Inflammatory macrophage treated with lipopolysaccharide for 4 hours (primary cell): ENCODE results near the gene CEACAM7.
"Not testable (repeated sequence)": the region's sequence is repeated elsewhere in the genome, so short reads cannot be mapped to it uniquely, and the experiment has no call there.

Experiments used
- DNase-seq: peaks from one replicate; pipeline ENCODE4 v3.0.0-alpha.2; 2020

The CEACAM7 gene

DNA sequence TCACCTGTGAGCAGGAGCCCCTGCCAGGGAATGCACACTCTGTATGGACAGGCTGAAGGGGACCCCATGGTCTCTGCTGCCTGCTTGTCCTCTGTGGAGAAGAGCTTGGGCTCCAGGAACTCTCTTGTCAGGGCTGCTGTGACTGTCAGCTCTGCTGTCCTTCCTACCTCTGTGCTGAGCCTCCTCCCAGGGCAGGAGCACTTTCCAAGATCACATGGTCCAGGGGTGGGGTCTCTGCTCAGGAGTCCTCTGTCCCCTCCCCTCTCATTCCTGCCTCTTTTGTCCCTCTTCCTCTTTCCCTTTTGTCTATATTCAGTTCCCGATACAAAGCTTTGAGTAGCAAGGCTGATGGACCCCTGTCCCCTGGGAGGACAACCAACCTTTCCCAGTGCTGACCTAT is at the start of gene CEACAM7:
CEACAM7 (minus strand) TSS at position 173 of the 400 bp plus-strand sequence; CDS start at position 68, 105 bp downstream.
- DNase-seq = no peak

DNA sequence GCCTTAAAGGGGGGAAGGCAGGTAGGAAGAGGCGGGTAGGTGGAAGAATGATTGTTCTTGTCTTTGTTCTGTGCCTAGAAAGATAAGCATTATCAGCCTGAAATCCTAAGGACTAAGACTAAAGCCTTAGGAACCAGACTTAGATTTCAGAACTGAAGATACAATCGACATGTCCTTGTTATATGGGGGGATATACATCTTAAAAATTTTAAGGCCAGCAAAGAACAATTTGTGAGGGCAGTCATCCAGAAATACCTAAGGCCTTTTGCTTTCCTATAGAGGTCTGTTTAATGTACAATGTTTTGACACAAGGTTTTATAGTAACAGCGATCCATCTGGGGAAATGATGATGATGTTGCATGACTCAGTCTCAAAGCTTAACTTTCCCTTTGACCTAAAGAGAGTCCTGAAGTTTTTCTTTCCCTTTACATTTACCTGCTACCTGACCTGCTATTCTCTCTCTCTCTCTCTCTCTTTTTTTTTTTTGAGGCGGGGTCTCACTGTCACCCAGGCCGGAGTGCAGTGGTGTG is 47.1 kb upstream of the CEACAM7 start:
- DNase-seq = no peak

DNA sequence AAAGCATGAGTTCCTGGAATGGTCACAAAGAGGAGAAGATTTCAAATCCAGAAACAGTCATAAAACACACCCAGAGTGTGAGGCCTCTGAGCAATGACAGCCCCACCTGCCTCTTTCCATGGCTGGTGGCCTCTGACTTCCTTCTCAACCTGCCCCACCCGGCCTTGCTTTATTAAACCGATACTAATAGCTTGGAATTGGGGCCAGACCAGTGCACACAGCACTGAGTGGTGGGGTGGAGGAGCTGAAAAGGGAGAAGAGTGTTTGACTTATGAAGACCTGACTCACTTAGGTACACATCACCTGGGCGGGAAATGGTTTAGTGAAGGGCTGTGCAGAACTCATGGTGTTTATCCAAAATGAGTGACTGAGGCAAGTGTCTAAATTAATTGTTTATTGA is 46.5 kb upstream of the CEACAM7 start:
- DNase-seq = no peak

DNA sequence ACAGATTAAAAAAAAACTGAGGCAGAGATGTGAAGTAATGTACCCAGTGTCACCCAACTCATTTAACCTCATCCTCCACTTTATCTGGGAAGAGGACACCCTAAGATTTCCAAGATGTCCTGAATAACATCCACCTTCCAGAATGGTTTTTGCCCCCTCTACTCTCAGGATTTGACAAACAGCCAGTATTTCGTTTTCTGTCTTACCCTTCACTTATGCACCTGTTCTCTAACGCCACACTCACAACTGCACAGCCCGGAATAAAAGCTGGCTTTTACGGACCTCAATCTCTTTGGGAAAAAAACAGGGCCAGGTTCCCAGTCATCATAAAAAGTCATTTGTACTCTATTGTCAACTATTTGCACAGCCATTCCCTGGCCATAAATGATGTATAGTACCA is 46.1 kb upstream of the CEACAM7 start:
- DNase-seq = no peak

DNA sequence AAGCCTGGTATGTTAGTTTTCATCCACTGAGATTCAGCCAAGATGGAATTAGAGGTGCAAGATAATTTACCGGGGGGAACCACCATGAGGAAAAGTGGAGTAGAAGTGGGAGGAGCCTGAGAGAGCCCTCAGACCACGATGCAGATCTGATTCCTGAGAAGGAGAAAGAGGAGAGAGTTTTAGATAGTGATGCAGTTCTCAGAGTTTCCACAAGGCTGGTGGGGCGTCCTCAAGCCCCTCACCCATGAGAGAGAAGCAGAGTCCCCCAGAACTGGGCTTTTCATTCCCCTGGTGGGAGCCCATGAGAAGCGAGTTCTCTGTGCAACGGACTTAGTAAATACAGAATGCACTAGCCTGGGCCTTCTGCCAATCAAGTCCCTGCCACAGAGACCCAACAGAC is 38.4 kb upstream of the CEACAM7 start:
- DNase-seq = no peak

DNA sequence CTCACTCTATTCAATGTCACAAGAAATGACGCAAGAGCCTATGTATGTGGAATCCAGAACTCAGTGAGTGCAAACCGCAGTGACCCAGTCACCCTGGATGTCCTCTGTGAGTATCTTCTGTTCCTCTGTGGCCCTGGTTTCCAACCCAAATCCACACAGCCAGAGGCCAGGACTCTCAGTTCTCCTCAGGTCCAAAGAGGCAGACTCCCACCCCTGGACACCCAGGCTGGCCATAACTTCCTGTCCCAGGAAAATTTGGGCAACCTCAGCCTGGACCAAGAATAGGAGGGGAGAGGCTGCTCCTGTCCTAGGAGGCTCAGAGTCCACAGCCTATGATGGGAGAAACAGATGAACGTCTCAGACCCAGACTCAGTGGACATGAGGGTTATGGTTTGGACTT is 32.0 kb upstream of the CEACAM7 start:
- DNase-seq = no peak

DNA sequence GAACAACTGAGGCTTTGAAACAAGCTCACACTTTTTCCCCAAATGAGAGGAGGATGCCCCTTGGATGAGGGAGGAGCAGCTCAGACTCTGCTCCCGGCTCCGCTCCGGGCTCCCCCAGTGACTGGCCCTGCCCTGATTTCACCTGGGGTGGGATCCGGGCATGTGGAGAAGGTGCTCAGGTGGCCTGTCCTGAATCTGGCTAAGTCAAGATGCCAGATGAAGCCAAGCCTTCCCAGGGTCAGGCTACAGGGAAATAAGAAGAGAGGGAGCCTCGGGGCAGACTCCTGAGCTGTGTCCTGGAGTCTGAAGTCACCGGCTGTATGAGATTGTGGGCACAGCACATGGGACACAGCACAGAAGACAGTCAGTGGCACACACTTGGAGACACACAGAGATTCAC is 30.7 kb upstream of the CEACAM7 start:
- no peak for DNase-seq

DNA sequence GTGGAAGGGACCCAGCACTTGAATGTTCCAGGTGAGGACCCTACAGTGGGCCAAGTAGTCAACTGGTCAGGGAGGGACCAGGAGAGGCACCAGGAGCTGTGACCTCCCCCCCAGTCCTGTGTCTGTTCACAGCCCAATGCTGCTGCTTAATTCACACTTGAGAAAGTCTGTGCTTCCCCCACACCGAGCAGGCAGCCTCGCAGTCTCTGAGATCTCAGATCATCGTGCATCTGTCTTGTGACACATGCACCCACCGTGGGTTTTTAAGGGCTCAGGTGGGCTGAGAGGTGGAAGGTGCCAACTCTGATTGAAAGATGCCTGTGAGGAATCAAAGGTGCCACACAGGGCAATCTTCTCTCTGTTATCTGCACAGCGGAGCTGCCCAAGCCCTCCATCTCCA is 26.5 kb upstream of the CEACAM7 start:
- no peak for DNase-seq

DNA sequence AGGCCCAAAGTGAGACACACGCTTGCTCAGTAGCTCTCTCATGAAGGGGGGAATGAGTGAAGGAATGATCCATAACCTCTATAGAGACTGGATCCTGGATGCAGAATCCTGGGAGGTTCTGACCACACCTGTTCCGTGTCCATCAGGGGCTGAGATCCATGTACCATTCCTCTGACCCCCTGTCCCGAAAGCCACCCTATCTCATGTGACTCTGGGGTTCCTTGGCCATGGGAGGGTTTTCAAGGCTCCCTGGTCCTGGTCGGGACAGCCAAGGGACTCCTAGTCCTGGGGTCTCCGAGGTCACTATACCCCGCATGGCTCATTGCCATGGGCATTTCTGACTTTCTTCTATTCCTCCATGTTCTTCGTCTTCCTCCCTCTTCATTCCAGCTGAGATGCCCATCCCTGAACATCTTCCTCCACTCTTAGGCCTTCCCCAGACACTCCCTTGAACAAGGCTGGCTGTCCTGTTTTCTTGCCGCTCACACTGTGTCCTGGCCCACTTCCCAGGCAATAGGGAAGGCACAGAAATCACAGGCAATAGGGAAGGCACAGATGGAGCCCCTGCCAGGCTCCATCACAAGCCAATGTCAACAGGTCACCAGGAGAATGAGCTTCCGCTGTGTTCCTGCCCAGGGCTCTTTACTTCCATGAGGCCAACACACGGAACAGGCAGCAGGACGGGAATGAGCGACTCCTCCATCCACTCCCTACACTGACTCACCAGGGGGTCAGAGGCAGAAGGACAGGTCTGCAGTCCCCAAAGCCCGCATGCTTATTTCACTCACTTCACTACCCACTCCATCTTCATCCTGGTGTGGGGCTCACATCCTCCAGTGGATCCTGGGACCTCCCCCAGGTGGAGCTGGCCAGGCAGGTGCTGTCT is 23.5 kb upstream of the CEACAM7 start:
- no peak for DNase-seq

DNA sequence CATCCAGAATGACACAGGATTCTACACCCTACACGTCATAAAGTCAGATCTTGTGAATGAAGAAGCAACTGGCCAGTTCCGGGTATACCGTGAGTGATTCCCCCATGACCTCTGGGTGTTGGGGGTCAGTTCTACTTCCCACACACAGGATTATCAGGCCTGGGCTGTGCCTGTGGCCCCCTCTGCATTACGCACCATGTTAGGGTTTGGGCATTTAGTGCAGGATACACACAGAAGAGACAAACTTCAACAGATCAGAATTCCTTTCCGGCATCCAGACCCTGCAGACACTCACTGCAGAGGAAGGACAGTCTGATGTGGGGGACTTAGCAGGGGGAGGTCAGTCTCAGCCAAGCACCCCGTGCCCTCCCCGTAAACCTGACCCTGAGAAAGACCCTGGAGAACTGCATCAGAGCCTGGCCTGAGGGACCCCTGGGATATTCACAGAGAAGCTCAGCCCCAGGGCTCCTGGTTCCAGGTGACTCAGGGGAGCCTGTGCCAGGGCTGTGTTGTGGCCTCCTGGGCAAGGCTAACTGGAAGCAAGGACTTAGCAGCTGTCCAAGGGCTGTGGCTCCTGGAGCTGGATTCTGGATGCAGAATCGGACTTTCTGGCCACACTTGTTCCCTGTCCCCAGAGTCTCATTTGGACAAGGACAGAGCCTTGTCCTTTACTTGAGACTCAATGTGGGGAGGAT is 22.0 kb upstream of the CEACAM7 start:
- DNase-seq = no peak

DNA sequence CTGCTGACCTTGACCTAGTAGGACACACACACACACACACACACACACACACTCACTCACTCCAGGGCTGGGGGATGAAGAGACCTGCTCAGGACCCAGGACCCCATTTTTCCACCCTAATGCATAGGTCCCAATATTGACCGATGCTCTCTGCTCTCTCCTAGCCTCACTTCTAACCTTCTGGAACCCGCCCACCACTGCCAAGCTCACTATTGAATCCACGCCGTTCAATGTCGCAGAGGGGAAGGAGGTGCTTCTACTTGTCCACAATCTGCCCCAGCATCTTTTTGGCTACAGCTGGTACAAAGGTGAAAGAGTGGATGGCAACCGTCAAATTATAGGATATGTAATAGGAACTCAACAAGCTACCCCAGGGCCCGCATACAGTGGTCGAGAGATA is 21.4 kb upstream of the CEACAM7 start:
- not testable (repeated sequence) for DNase-seq

DNA sequence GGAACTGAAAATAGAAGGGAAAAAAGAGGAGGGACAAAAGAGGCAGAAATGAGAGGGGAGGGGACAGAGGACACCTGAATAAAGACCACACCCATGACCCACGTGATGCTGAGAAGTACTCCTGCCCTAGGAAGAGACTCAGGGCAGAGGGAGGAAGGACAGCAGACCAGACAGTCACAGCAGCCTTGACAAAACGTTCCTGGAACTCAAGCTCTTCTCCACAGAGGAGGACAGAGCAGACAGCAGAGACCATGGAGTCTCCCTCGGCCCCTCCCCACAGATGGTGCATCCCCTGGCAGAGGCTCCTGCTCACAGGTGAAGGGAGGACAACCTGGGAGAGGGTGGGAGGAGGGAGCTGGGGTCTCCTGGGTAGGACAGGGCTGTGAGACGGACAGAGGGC is 20.4 kb upstream of the CEACAM7 start, which contains the start of gene CEACAM5:
CEACAM5 (plus strand) TSS at position 146 of the 400 bp plus-strand sequence; CDS start at position 252, 106 bp downstream.
- no peak for DNase-seq

DNA sequence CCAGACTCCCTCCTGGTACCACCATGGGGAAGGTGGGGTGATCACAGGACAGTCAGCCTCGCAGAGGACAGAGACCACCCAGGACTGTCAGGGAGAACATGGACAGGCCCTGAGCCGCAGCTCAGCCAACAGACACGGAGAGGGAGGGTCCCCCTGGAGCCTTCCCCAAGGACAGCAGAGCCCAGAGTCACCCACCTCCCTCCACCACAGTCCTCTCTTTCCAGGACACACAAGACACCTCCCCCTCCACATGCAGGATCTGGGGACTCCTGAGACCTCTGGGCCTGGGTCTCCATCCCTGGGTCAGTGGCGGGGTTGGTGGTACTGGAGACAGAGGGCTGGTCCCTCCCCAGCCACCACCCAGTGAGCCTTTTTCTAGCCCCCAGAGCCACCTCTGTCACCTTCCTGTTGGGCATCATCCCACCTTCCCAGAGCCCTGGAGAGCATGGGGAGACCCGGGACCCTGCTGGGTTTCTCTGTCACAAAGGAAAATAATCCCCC is 19.9 kb upstream of the CEACAM7 start:
- DNase-seq = no peak

DNA sequence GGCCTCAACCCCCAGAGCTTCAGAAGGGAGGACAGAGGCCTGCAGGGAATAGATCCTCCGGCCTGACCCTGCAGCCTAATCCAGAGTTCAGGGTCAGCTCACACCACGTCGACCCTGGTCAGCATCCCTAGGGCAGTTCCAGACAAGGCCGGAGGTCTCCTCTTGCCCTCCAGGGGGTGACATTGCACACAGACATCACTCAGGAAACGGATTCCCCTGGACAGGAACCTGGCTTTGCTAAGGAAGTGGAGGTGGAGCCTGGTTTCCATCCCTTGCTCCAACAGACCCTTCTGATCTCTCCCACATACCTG is 19.4 kb upstream of the CEACAM7 start:
- no peak for DNase-seq

DNA sequence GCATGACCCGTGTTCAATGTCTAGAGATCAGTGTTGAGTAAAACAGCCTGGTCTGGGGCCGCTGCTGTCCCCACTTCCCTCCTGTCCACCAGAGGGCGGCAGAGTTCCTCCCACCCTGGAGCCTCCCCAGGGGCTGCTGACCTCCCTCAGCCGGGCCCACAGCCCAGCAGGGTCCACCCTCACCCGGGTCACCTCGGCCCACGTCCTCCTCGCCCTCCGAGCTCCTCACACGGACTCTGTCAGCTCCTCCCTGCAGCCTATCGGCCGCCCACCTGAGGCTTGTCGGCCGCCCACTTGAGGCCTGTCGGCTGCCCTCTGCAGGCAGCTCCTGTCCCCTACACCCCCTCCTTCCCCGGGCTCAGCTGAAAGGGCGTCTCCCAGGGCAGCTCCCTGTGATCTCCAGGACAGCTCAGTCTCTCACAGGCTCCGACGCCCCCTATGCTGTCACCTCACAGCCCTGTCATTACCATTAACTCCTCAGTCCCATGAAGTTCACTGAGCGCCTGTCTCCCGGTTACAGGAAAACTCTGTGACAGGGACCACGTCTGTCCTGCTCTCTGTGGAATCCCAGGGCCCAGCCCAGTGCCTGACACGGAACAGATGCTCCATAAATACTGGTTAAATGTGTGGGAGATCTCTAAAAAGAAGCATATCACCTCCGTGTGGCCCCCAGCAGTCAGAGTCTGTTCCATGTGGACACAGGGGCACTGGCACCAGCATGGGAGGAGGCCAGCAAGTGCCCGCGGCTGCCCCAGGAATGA is 18.9 kb upstream of the CEACAM7 start:
- peak; percentile 58 for DNase-seq

DNA sequence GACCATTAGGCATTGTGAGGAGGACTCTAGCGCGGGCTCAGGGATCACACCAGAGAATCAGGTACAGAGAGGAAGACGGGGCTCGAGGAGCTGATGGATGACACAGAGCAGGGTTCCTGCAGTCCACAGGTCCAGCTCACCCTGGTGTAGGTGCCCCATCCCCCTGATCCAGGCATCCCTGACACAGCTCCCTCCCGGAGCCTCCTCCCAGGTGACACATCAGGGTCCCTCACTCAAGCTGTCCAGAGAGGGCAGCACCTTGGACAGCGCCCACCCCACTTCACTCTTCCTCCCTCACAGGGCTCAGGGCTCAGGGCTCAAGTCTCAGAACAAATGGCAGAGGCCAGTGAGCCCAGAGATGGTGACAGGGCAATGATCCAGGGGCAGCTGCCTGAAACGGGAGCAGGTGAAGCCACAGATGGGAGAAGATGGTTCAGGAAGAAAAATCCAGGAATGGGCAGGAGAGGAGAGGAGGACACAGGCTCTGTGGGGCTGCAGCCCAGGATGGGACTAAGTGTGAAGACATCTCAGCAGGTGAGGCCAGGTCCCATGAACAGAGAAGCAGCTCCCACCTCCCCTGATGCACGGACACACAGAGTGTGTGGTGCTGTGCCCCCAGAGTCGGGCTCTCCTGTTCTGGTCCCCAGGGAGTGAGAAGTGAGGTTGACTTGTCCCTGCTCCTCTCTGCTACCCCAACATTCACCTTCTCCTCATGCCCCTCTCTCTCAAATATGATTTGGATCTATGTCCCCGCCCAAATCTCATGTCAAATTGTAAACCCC is 17.5 kb upstream of the CEACAM7 start:
- DNase-seq = no peak

DNA sequence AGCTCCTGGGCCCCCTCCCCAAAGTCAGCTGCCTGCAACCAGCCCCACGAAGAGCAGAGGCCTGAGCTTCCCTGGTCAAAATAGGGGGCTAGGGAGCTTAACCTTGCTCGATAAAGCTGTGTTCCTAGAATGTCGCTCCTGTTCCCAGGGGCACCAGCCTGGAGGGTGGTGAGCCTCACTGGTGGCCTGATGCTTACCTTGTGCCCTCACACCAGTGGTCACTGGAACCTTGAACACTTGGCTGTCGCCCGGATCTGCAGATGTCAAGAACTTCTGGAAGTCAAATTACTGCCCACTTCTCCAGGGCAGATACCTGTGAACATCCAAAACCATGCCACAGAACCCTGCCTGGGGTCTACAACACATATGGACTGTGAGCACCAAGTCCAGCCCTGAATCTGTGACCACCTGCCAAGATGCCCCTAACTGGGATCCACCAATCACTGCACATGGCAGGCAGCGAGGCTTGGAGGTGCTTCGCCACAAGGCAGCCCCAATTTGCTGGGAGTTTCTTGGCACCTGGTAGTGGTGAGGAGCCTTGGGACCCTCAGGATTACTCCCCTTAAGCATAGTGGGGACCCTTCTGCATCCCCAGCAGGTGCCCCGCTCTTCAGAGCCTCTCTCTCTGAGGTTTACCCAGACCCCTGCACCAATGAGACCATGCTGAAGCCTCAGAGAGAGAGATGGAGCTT is 15.7 kb upstream of the CEACAM7 start:
- no peak for DNase-seq

DNA sequence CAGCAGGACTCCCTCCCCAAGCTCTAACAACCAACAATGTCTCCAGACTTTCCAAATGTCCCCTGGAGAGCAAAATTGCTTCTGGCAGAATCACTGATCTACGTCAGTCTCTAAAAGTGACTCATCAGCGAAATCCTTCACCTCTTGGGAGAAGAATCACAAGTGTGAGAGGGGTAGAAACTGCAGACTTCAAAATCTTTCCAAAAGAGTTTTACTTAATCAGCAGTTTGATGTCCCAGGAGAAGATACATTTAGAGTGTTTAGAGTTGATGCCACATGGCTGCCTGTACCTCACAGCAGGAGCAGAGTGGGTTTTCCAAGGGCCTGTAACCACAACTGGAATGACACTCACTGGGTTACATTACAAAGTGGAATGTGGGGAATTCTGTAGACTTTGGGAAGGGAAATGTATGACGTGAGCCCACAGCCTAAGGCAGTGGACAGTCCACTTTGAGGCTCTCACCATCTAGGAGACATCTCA is 14.1 kb upstream of the CEACAM7 start:
- DNase-seq = no peak

DNA sequence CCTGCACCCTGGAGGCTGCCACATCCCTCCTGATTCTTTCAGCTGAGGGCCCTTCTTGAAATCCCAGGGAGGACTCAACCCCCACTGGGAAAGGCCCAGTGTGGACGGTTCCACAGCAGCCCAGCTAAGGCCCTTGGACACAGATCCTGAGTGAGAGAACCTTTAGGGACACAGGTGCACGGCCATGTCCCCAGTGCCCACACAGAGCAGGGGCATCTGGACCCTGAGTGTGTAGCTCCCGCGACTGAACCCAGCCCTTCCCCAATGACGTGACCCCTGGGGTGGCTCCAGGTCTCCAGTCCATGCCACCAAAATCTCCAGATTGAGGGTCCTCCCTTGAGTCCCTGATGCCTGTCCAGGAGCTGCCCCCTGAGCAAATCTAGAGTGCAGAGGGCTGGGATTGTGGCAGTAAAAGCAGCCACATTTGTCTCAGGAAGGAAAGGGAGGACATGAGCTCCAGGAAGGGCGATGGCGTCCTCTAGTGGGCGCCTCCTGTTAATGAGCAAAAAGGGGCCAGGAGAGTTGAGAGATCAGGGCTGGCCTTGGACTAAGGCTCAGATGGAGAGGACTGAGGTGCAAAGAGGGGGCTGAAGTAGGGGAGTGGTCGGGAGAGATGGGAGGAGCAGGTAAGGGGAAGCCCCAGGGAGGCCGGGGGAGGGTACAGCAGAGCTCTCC is 13.5 kb upstream of the CEACAM7 start:
- peak; percentile 7 for DNase-seq

DNA sequence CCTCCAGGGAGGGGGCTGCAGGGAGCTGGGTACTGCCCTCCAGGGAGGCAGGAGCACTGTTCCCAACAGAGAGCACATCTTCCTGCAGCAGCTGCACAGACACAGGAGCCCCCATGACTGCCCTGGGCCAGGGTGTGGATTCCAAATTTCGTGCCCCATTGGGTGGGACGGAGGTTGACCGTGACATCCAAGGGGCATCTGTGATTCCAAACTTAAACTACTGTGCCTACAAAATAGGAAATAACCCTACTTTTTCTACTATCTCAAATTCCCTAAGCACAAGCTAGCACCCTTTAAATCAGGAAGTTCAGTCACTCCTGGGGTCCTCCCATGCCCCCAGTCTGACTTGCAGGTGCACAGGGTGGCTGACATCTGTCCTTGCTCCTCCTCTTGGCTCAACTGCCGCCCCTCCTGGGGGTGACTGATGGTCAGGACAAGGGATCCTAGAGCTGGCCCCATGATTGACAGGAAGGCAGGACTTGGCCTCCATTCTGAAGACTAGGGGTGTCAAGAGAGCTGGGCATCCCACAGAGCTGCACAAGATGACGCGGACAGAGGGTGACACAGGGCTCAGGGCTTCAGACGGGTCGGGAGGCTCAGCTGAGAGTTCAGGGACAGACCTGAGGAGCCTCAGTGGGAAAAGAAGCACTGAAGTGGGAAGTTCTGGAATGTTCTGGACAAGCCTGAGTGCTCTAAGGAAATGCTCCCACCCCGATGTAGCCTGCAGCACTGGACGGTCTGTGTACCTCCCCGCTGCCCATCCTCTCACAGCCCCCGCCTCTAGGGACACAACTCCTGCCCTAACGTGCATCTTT is 12.5 kb upstream of the CEACAM7 start:
- no peak for DNase-seq
